Measurements from ENCODE around the gene WDR35.

DNA sequence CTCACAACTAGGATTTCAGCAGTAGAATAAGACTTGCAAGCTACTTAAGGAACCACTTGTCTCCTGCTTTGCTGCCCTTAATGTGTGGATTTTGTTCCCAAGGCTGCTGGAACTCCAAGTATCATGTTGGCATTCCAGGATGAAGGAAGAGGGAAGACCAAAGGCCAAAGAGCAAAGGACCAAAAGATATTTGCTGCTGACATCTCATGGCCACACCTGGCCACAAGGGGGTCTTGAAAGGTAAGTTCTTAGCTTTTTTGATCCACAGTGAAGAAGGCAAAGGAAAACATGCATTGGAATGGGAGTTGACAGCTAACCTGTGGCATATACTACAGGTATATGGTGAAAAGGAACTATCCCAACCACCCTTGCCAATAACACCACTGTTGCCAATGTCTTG lies 26.4 kb upstream of the WDR35 start:
- TF ChIP-seq CTCF (IDR thresholded peaks at IDR 0.05) (peak in 1 of 3 experiments; percentile 19), POLR2A (IDR thresholded peaks at IDR 0.05) (no peak)

All from testis (tissue), 2 donors.